Measurements from ENCODE around the gene PFKFB4.
A peak's percentile ranks its signal among the peaks of the same experiment; 100 is the strongest.

The PFKFB4 gene

GRCh38 chr3:48528754-48529153, 27.8 kb downstream of the PFKFB4 start:
- no peak for DNase-seq

- no peak for DNase-seq
Measured at GRCh38 chr3:48528048-48528447, 28.6 kb downstream of the PFKFB4 start.

GRCh38 chr3:48524970-48525369, 31.6 kb downstream of the PFKFB4 start:
- no peak for DNase-seq

GRCh38 chr3:48521635-48522034, 35.0 kb downstream of the PFKFB4 start:
- DNase-seq, result no peak

- no peak for DNase-seq
Measured at GRCh38 chr3:48519277-48519643, 37.3 kb downstream of the PFKFB4 start.

- DNase-seq, result peak in 1 of 5 experiments; percentile 43
Measured at GRCh38 chr3:48518638-48519276, 37.8 kb downstream of the PFKFB4 start.

GRCh38 chr3:48518069-48518468, 38.5 kb downstream of the PFKFB4 start:
- no peak for DNase-seq

- peak in 1 of 5 experiments; percentile 65 for DNase-seq
Measured at GRCh38 chr3:48516571-48516970, 40.0 kb downstream of the PFKFB4 start.

- DNase-seq, result peak in 2 of 5 experiments; percentile 33 to 96
Measured at GRCh38 chr3:48514431-48515227, 42.0 kb downstream of the PFKFB4 start.

- DNase-seq, result no peak
Measured at GRCh38 chr3:48511551-48511950, 45.1 kb downstream of the PFKFB4 start.

- DNase-seq, result peak; percentile 42 to 87 (median 59)
Measured at GRCh38 chr3:48507256-48508061, 49.1 kb downstream of the PFKFB4 start.

GRCh38 chr3:48505968-48506504, 50.6 kb downstream of the PFKFB4 start:
- no peak for DNase-seq

- no peak for DNase-seq
Measured at GRCh38 chr3:48505146-48505545, 51.5 kb downstream of the PFKFB4 start.

- DNase-seq, result peak in 4 of 5 experiments; percentile 27 to 67 (median 40)
Measured at GRCh38 chr3:48504051-48504946, 52.3 kb downstream of the PFKFB4 start, which contains the start of gene SHISA5. SHISA5 (minus strand) TSS chr3:48504174; CDS start chr3:48504094, 80 bp downstream.

- DNase-seq, result no peak
Measured at GRCh38 chr3:48503401-48504050, 53.1 kb downstream of the PFKFB4 start.

- DNase-seq, result no peak
Measured at GRCh38 chr3:48502728-48503168, 53.9 kb downstream of the PFKFB4 start.

- DNase-seq, result no peak
Measured at GRCh38 chr3:48502121-48502520, 54.5 kb downstream of the PFKFB4 start.

- DNase-seq, result no peak
Measured at GRCh38 chr3:48501196-48501595, 55.4 kb downstream of the PFKFB4 start.

GRCh38 chr3:48500656-48501055, 55.9 kb downstream of the PFKFB4 start:
- DNase-seq, result no peak

GRCh38 chr3:48493203-48493501, 63.5 kb downstream of the PFKFB4 start:
- no peak for DNase-seq

GRCh38 chr3:48492461-48493202, 64.0 kb downstream of the PFKFB4 start:
- DNase-seq, result no peak
